Measurements from ENCODE around the gene COL16A1. TPM values are rescaled to one million over a fixed set of nuclear protein-coding genes. Genes with fewer than 3 reads are reported as not detected.

The COL16A1 gene
- total and polyA plus RNA-seq, 2 of the 4 experiments (the other 2 are of a cell fraction): 34.2 to 62.8 TPM

DNA sequence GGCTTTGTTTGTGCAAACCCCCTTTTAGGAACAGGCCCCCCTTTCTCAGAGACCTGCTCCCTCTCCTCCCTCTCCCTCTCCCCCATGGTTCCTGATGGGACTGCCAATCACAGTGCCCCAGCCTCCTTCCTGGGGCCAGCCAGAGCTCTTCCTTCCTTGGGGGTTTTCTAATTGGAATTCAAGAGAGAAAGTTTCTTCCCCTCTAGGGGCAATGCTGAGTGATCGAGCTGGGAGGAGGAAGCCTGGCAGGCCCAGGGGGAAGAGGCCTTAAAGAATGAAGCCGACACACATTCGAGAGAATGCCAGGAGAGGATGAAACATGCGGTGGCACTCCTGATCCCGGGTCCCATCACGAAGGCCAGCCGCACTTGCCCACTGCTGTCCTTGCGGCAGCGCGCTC lies 21.3 kb upstream of the COL16A1 start:
- WGBS, 2 experiments (ENCODE audit: extremely low coverage in 2 of 2, insufficient read length in 1 of 2): 92% methylated on average over 5 of the region's 10 CpGs; no CpG with 5 or more reads in 1 of the 2 experiments
- no peak overlapping the region for H2BK120ac ChIP-seq (ENCODE audit: low read depth, low read length)
- CTCF ChIA-PET: interaction anchor here (1.9 kb wide), 1 partner anchor 10 kb away, joined by 9 read pairs; no protein-coding TSS in a partner anchor
- H2BK15ac ChIP-seq (ENCODE audit: low read depth, low read length): no peak overlapping the region
- H4K8ac ChIP-seq (ENCODE audit: low read depth in 2 of 2, low read length in 2 of 2): no peak overlapping the region
- H3K27ac ChIP-seq (ENCODE audit: insufficient read depth, low read length): no peak overlapping the region
- intact Hi-C loops (cut with micrococcal nuclease): no loop called here
- H3K4me2 ChIP-seq (ENCODE audit: low read depth, low read length): no peak overlapping the region
- H2AFZ ChIP-seq (replicated peaks; ENCODE audit: low read length, poor library complexity): no peak overlapping the region
- H3K27me3 ChIP-seq (ENCODE audit: control insufficient read depth, insufficient read depth, low read length): peaks cover 7% of the 10 kb centered on the region; the same call in 1 of the 2 replicates
- H3K14ac ChIP-seq (replicated peaks; ENCODE audit: low read depth, low read length): no peak overlapping the region
- in situ Hi-C loops (cut with MboI; ENCODE audit: low sequenced_read_pairs): loop anchor here (5.0 to 10.0 kb wide), 2 partner anchors 52 to 160 kb away; no protein-coding TSS in a partner anchor
- H3K9me1 ChIP-seq (ENCODE audit: insufficient read depth, low read length): peaks cover 4% of the 10 kb centered on the region; the same call in 1 of the 2 replicates
- H2AK9ac ChIP-seq (replicated peaks; ENCODE audit: low read depth, low read length, poor library complexity): no peak overlapping the region
- H3K36me3 ChIP-seq (ENCODE audit: control insufficient read depth, insufficient read depth, low read length): peaks cover 1% of the 10 kb centered on the region; the same call in 1 of the 2 replicates
- ATAC-seq (ENCODE audit: low read depth) (no peak), DNase-seq (no peak)
- no peak overlapping the region for H2BK20ac ChIP-seq (ENCODE audit: low read depth, low read length)
- H4K20me1 ChIP-seq (ENCODE audit: insufficient read depth, low read length): 0 out of 2 replicates have a peak, but pooled peaks cover 8% of the 10 kb centered on the region
- no peak overlapping the region for H3K4ac ChIP-seq (ENCODE audit: low read depth, low read length)
- no peaks in the 10 kb centered on the region for H3K79me1 ChIP-seq (ENCODE audit: low read depth in 1 of 2, low read length in 2 of 2)
- no peak overlapping the region for H3K9ac ChIP-seq (ENCODE audit: low read depth, low read length)
- no peak overlapping the region for H3K4me3 ChIP-seq (ENCODE audit: insufficient read depth, low read depth, low read length)
- no peaks in the 10 kb centered on the region for H3K4me1 ChIP-seq (ENCODE audit: control insufficient read depth, insufficient read depth, low read length)
- H4K91ac ChIP-seq (ENCODE audit: insufficient read depth, low read depth, low read length): no peak overlapping the region
- no peak overlapping the region for H3K56ac ChIP-seq (ENCODE audit: extremely low read depth, insufficient read depth, low read length)
- no peak overlapping the region for H2BK5ac ChIP-seq (ENCODE audit: low read depth, low read length, poor library complexity, severe bottlenecking)
- BruUV-seq (replicated peaks): no TSS peak
- TF ChIP-seq, protein P1, sequence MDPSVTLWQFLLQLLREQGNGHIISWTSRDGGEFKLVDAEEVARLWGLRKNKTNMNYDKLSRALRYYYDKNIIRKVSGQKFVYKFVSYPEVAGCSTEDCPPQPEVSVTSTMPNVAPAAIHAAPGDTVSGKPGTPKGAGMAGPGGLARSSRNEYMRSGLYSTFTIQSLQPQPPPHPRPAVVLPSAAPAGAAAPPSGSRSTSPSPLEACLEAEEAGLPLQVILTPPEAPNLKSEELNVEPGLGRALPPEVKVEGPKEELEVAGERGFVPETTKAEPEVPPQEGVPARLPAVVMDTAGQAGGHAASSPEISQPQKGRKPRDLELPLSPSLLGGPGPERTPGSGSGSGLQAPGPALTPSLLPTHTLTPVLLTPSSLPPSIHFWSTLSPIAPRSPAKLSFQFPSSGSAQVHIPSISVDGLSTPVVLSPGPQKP (IDR thresholded peaks at IDR 0.05; ENCODE audit: borderline replicate concordance, low read depth, low read length): no peak
- TF ChIP-seq CHD1 (IDR thresholded peaks at IDR 0.05; ENCODE audit: low read depth, low read length) (no peak), MAZ (IDR thresholded peaks at IDR 0.05; ENCODE audit: borderline replicate concordance, low read depth, low read length) (no peak), BHLHE40 (IDR thresholded peaks at IDR 0.05; ENCODE audit: low read depth, low read length) (no peak), MXI1 (IDR thresholded peaks at IDR 0.05; ENCODE audit: borderline replicate concordance, low read depth, low read length) (no peak), FOS (IDR thresholded peaks at IDR 0.05; ENCODE audit: low read depth, low read length) (no peak), RCOR1 (IDR thresholded peaks at IDR 0.05; ENCODE audit: insufficient replicate concordance, low read length) (no peak), USF2 (IDR thresholded peaks at IDR 0.05; ENCODE audit: low read depth, low read length) (no peak)
- no peak overlapping the region for H3K18ac ChIP-seq (ENCODE audit: low read depth, low read length)
- no peaks in the 10 kb centered on the region for H3K9me3 ChIP-seq (ENCODE audit: control insufficient read depth, insufficient read depth, low read length)
- H3K23ac ChIP-seq (ENCODE audit: low read depth, low read length): no peak overlapping the region
- no peak overlapping the region for H4K5ac ChIP-seq (ENCODE audit: low read depth, low read length)
- dilution Hi-C loops (cut with HindIII; ENCODE audit: low sequenced_read_pairs, unreplicated experiment): no loop called here
- no peak overlapping the region for H2AK5ac ChIP-seq (ENCODE audit: low read depth, low read length)
- POLR2A ChIA-PET (ENCODE audit: unreplicated experiment): no interaction called here

Data from IMR-90 (cell line).